ENCODE data around the gene KRT71.

GRCh38 chr12:52559979-52560378, 7.0 kb upstream of the KRT71 start:
- TF ChIP-seq, protein P1, sequence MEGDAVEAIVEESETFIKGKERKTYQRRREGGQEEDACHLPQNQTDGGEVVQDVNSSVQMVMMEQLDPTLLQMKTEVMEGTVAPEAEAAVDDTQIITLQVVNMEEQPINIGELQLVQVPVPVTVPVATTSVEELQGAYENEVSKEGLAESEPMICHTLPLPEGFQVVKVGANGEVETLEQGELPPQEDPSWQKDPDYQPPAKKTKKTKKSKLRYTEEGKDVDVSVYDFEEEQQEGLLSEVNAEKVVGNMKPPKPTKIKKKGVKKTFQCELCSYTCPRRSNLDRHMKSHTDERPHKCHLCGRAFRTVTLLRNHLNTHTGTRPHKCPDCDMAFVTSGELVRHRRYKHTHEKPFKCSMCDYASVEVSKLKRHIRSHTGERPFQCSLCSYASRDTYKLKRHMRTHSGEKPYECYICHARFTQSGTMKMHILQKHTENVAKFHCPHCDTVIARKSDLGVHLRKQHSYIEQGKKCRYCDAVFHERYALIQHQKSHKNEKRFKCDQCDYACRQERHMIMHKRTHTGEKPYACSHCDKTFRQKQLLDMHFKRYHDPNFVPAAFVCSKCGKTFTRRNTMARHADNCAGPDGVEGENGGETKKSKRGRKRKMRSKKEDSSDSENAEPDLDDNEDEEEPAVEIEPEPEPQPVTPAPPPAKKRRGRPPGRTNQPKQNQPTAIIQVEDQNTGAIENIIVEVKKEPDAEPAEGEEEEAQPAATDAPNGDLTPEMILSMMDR (conservative IDR thresholded peaks at IDR 0.05), result no peak
- no peak for TF ChIP-seq EZH2 (IDR thresholded peaks at IDR 0.05; ENCODE audit: low read depth)
